ENCODE results near the gene KIF16B.

DNA sequence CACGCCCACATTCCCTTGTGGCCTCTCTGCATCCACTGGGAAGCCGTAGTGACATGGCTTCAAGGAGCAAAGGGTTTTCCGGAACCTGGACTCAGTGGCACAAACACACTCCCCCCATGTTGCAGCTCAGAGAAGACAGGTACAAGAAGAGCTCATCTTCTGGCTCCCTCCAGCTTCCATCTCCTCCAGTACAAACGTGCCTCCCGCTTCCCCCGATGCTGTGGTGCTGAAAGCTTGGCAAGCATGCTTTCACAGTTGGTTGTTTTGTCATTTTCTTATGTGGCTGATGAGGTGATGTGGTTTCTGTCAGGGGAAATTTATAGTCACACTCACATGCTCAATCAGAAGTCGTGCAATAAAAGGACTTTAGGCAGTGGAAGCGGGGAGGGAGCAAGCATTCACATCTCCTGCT lies 258.5 kb downstream of the KIF16B start:
- TF ChIP-seq, protein P1, sequence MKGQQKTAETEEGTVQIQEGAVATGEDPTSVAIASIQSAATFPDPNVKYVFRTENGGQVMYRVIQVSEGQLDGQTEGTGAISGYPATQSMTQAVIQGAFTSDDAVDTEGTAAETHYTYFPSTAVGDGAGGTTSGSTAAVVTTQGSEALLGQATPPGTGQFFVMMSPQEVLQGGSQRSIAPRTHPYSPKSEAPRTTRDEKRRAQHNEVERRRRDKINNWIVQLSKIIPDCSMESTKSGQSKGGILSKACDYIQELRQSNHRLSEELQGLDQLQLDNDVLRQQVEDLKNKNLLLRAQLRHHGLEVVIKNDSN (CRISPR knock-in tag; IDR thresholded peaks at IDR 0.05), result no peak
- TF ChIP-seq FOXJ3 (CRISPR knock-in tag; IDR thresholded peaks at IDR 0.05; ENCODE audit: borderline replicate concordance) (no peak), SP1 (CRISPR knock-in tag; conservative IDR thresholded peaks at IDR 0.05) (no peak), CTCF (IDR thresholded peaks at IDR 0.05) (no peak), GRHL2 (CRISPR knock-in tag; IDR thresholded peaks at IDR 0.05; ENCODE audit: insufficient replicate concordance, severe bottlenecking) (no peak), GABPB1 (CRISPR knock-in tag; IDR thresholded peaks at IDR 0.05) (no peak)
- TF ChIP-seq, protein P2, sequence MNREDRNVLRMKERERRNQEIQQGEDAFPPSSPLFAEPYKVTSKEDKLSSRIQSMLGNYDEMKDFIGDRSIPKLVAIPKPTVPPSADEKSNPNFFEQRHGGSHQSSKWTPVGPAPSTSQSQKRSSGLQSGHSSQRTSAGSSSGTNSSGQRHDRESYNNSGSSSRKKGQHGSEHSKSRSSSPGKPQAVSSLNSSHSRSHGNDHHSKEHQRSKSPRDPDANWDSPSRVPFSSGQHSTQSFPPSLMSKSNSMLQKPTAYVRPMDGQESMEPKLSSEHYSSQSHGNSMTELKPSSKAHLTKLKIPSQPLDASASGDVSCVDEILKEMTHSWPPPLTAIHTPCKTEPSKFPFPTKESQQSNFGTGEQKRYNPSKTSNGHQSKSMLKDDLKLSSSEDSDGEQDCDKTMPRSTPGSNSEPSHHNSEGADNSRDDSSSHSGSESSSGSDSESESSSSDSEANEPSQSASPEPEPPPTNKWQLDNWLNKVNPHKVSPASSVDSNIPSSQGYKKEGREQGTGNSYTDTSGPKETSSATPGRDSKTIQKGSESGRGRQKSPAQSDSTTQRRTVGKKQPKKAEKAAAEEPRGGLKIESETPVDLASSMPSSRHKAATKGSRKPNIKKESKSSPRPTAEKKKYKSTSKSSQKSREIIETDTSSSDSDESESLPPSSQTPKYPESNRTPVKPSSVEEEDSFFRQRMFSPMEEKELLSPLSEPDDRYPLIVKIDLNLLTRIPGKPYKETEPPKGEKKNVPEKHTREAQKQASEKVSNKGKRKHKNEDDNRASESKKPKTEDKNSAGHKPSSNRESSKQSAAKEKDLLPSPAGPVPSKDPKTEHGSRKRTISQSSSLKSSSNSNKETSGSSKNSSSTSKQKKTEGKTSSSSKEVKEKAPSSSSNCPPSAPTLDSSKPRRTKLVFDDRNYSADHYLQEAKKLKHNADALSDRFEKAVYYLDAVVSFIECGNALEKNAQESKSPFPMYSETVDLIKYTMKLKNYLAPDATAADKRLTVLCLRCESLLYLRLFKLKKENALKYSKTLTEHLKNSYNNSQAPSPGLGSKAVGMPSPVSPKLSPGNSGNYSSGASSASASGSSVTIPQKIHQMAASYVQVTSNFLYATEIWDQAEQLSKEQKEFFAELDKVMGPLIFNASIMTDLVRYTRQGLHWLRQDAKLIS (CRISPR knock-in tag; IDR thresholded peaks at IDR 0.05; ENCODE audit: borderline replicate concordance), result no peak
- TF ChIP-seq, protein P3, sequence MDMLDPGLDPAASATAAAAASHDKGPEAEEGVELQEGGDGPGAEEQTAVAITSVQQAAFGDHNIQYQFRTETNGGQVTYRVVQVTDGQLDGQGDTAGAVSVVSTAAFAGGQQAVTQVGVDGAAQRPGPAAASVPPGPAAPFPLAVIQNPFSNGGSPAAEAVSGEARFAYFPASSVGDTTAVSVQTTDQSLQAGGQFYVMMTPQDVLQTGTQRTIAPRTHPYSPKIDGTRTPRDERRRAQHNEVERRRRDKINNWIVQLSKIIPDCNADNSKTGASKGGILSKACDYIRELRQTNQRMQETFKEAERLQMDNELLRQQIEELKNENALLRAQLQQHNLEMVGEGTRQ (CRISPR knock-in tag; IDR thresholded peaks at IDR 0.05), result no peak

All from WTC11 (cell line).